HG02763 (cell line): ENCODE results near the gene P2RY6.

Source experiments
- ATAC-seq: cut with Tn5 transposase; IDR thresholded peaks from one replicate; pipeline ENCODE4 v1.9.1; 2021; ENCODE audit warnings: mild to moderate bottlenecking, moderate library complexity; ENCODE audit not compliant: unreplicated experiment

The P2RY6 gene

DNA sequence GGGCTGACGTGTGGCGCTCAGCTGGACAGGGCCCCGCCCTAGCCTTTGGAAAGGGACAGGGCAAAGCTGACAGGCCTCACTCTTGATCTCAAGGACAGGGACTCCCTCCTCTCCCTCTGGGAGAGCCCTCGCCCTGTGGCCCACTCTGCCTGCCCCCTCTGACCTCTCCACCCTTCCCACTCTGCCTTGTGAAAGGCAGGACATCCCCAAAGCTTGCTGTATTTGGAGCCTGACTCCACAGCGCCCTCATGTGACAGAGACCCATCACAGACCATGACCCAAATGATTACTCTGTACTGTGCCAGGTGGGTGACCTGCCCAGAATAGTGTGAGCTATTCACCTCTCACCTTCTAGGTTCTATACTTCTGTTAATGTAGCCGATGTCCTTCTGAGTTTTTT lies 35.3 kb upstream of the P2RY6 start:
- no peak for ATAC-seq

- ATAC-seq = no peak
Observed at GRCh38 chr11:73237471-73238290, 34.5 kb upstream of the P2RY6 start.

DNA sequence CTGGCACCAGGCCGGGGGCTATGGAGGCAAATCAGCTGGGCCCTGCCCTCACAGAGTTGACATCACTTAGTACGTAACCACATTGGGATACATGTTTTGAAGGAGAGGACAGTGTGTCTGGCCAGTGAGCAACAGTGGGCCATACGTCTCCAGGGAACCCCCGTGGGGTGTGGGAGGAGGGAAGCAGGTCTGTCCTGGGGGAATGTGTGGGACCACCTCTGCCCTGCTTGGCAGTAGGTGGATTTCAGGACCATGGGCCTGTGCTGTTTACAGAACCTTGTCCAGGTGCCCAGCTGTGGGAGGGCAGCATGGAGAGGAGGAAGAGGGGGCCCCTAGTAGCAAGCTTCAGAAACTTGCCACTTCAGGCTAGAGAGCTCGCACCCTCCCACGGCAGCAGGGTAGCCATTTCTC lies 33.0 kb upstream of the P2RY6 start:
- ATAC-seq = no peak

- no peak for ATAC-seq
Observed at GRCh38 chr11:73239571-73240189, 32.5 kb upstream of the P2RY6 start.

DNA sequence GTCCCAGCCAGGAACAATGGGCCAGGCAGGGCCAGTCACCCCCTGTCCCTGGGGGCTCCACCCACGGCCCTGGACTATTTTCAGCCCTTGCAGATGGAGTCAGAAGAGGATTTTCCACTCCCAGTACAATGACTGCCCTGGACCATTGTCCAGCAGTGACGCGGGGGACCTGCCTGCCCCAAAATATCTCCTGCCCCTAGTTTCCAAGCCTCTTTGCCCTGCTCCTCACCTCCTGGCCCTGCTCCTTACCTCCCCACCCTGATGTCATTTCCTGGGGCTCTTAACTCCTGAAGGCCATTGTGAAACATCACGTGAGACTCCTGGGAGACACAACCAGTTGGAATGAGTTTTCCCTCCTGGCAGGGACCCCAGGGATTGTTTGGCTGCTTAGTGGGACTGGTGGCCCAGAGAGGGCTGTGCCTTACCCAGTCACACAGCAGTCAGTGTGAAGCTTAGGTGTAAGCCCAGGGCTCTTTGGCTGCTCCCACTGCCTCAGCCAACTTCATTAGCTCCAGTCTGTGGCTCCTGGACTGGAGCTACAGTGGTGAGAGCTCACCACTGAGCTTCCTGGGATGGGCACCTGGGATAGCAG lies 31.9 kb upstream of the P2RY6 start:
- no peak for ATAC-seq

GRCh38 chr11:73241300-73241699 lies 30.8 kb upstream of the P2RY6 start:
- no peak for ATAC-seq

GRCh38 chr11:73242251-73243092 lies 29.7 kb upstream of the P2RY6 start:
- ATAC-seq = peak; percentile 61

- no peak for ATAC-seq
Observed at GRCh38 chr11:73243093-73243485, 29.0 kb upstream of the P2RY6 start.

GRCh38 chr11:73244589-73245240 lies 27.4 kb upstream of the P2RY6 start:
- no peak for ATAC-seq

DNA sequence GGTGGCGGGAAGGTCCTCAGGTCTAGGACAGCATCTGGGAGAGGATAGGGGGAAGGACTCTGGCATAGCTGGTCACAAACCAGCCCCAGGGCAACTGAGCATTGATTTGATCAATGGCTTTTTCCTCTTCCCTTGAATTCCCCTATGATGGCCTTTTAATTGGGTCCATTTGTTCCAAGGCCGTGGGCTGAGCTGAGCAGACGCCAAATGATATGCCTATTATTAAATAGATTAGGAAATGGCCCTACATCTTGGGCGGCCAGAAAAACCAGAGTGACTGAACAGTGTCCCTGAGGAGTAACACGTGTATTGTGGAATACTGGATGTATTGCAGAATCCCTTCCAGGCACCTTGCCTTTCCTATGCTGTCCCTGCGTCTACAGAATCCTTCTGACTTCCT lies 26.7 kb upstream of the P2RY6 start:
- no peak for ATAC-seq

GRCh38 chr11:73246303-73246702 lies 25.8 kb upstream of the P2RY6 start:
- ATAC-seq = no peak

GRCh38 chr11:73248526-73249185 lies 23.5 kb upstream of the P2RY6 start:
- ATAC-seq = no peak

DNA sequence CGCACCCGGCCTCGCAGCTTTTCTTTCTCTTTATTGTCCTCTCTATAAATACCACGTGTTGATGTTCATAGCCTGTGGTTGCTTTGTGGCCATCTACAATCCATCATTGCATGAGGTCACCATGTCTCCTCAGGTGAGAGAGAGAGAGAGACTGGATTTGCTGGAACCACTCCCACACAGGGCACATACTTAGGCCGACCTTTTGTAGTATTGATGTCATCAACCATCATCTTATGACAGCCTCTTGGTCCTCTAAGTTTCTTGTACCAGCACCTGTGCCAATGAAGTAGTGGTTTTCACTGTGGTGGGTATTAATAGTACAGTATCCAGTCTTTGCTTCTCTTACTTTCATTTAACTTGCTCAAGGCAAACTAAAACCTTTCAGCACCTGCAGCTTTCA lies 22.8 kb upstream of the P2RY6 start:
- ATAC-seq = peak; percentile 51

GRCh38 chr11:73249853-73250783 lies 22.0 kb upstream of the P2RY6 start:
- no peak for ATAC-seq

- no peak for ATAC-seq
Observed at GRCh38 chr11:73252577-73253191, 19.5 kb upstream of the P2RY6 start.

GRCh38 chr11:73257342-73258103 lies 14.6 kb upstream of the P2RY6 start:
- ATAC-seq = no peak

DNA sequence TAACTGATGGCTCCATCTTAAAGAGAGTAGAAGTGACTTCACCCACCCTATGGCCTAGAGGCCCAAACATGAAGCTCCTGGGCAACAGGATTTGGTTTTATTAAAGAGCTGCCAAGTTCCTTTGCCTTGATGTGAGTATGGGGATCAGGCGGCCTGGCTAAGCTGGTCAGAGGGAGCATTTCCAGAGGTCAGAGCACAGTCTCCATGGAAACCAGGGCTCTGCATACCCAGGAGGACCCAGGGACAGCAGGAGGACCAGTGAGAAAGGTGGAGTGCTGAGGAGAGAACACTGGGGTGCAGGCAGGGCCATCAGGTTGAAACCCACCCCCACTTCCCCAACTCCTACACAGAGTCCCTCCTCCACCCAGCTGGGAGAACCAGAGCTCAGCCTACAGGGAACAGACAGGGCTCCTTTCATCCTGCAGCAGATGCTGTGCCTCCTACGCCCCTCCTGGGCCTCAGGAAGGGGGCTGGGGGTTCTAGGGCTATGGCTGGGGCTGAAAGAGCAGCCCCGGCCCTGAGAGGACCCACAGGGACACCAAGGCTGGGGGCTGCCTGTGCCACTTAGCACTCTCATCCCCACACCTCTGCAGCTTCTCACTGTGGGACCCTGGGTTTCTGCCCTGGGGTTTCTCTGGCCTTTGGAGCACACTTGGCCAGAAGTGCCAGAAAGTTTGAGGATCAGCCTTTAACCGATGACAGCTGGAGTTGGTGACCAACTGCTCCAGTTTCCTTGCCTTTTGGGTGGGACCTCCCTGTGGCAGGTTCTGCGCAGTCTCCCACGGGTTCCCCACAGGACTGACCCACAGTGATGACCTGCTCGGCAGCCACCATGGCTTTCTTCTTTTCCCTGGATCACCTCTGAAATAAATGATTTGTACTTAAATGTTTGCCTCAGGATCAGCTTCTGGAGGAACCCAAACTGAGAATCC lies 13.8 kb upstream of the P2RY6 start:
- no peak for ATAC-seq
